NCI-H187 (cell line): ENCODE data around the gene NPIPB4.
"Not testable (repeated sequence)": the region's sequence is repeated elsewhere in the genome, so short reads cannot be mapped to it uniquely, and the experiment has no call there.

ENCODE experiments used
- DNase-seq, 2 experiments: peaks; one replicate each; lab custom pipeline; 2025; lab: John Stamatoyannopoulos, UW

NPIPB4 gene

DNA sequence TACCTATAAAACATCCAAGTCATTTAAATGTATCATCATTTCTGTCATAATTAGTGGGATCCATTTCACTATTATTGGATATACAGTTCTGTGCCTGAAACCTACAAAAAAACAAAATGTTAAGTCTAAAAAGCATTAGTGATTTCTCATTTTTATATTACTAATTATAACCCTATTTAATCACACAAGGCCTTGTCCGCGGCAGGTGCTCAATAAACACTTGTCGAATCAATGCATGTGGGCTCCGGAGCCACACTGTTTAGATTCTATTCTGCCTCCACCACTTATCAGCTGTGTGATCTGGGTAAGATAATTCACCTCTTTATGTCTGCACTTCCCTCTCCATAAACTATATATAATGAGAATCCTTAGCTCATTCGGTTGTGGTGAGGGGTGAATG lies at the start of gene NPIPB4:
TSS of gene NPIPB4 (minus strand) at position 101 of the 400 bp plus-strand sequence. CDS start 378 bp downstream, outside the sequence.
- DNase-seq = not testable (repeated sequence)

DNA sequence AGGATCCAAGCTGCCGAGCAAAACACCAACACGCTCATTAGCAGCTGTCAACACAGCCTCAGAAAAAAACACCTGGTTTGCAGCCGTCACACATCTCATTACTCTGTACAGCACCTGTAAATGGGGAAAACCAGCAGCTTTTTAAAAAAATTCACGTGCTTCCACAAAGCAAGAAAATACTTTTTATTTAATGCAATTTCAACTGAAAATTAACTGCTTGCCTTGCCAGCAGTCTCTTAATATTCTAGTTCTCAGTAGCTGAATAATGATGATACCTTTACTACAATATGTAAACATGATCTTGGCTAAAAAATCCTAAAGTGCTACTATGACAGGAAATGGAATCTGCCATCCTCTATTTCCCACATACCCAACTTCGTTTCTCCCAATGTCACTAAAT lies 41.4 kb upstream of the NPIPB4 start:
- DNase-seq = not testable (repeated sequence)

DNA sequence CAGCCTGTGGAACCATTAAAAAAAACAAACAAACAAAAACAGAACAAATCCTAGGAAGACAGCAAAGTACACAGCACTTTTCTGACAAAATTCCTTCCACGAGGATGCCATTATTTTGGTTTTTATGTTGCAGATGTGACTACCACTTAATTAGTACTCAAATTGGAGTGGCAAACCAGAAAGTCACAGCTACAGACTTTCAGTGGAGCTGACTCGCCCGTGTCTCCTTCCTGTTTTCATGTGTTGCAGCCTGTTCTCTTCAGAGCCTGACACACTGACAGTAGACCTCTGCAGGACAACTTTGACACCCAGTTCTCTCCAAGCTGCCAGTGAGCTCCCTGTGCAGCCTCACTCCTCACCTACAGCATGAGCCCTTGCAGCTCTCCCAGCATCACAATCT lies 24.4 kb upstream of the NPIPB4 start:
- DNase-seq = not testable (repeated sequence)

DNA sequence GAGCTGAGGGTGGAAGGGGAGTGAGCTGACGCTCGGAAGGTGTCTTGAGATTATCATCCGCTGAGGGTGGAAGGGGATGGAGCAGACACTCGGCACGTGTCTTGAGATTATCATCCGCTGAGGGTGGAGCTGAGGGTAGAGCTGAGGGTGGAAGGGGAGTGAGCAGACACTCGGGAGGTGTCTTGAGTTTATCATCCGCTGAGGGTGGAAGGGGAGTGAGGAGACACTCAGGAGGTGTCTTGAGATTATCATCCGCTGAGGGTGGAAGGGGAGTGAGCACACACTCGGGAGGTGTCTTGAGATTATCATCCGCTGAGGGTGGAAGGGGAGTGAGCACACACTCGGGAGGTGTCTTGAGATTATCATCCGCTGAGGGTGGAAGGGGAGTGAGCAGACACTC lies 20.4 kb downstream of the NPIPB4 start:
- DNase-seq = not testable (repeated sequence)

DNA sequence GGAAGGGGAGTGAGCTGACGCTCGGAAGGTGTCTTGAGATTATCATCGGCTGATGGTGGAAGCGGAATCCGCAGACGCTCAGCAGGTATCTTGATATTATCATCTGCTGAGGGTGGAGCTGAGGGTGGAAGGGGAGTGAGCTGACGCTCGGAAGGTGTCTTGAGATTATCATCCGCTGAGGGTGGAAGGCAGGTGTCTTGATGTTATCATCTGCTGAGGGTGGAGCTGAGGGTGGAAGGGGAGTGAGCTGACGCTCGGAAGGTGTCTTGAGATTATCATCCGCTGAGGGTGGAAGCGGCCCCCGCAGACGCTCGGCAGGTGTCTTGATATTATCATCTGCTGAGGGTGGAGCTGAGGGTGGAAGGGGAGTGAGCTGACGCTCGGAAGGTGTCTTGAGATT lies 21.2 kb downstream of the NPIPB4 start:
- not testable (repeated sequence) for DNase-seq

DNA sequence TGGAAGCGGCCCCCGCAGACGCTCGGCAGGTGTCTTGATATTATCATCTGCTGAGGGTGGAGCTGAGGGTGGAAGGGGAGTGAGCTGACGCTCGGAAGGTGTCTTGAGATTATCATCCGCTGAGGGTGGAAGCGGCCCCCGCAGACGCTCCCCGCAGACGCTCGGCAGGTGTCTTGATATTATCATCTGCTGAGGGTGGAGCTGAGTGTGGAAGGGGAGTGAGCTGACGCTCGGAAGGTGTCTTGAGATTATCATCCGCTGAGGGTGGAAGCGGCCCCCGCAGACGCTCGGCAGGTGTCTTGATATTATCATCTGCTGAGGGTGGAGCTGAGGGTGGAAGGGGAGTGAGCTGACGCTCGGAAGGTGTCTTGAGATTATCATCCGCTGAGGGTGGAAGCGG lies 21.8 kb downstream of the NPIPB4 start:
- DNase-seq = not testable (repeated sequence)

DNA sequence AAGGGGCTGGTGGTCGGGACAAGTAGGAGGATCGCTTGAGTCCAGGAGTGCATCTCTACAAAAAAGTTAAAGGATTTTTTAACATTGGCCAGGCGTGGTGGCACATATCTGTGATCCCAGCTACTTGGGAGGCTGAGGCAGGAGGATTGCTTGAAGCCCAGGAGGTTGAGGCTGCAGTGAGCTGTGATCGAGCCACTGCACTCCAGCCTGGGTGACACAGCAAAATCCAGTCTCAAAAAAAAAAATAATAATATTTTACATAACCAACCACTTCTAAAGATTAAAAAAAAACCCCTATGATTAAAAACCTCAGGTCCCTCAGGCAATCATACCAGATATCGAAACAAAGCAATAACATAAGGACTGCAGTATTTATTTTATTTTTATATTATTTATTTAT lies 23.3 kb downstream of the NPIPB4 start:
- DNase-seq = not testable (repeated sequence)

DNA sequence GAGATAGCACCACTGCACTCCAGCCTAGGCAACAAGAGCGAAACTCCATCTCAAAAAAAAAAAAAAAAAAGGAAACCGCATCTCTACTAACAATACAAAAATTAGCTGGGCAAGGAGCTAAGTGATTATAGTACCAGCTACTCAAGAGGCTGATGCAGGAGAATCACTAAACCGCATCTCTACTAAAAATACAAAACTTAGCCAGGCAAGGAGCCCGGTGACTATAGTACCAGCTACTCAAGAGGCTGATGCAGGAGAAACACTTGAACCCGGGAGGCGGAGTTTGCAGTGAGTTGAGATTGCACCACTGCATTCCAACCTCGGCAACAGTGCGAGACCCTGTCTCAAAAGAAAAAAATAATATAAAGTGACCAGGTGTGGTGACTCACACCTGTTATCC lies 27.6 kb downstream of the NPIPB4 start:
- DNase-seq = not testable (repeated sequence)

DNA sequence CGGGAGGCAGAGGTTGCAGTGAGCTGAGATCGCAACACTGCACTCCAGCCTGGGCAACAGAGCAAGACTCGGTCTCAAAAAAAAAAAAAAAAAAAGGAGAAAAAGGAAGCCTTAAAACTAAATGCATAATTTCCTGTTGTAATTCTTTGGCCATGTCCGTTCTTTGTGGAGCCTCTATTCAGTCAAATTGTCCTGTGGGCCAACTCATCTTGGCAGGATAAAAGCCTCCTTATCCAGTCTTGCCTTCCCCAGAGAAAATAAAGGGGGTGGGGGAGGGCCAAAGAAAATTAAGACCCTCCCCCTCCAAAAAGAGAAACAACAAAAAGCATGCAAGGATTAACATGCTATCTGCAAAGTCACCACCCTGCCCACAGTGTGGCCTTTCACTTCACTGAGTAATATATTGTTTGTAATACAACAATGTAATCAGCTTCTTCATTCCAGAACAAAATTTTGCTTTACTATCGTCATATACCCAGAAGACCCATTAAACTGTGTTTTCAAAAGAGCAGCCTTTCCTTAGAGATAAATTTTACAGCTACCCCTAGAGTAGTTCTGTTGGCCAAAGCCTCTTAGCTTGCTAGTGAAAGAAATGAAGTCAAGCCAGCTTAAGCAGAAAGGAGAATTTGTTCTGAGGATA lies 31.4 kb downstream of the NPIPB4 start:
- DNase-seq = not testable (repeated sequence)

DNA sequence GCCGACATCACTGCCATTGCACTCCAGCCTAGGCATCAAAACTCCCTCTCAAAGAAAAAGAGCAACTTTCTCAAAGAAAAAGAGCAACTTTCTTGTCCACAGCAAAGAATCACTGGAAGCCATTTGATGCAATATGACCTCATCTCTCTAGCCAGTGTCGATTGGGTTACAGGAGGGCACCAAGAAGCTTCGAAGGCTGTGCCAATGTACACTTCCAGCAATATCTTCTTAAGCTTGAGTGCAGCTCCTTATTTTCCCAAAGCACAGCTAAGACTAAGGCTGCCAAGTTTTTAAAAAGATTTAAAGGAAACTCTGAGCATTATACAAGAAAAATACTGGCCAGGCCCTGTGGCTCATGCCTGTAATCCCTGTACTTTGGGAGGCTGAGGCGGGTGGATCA lies 32.0 kb downstream of the NPIPB4 start:
- DNase-seq = not testable (repeated sequence)

DNA sequence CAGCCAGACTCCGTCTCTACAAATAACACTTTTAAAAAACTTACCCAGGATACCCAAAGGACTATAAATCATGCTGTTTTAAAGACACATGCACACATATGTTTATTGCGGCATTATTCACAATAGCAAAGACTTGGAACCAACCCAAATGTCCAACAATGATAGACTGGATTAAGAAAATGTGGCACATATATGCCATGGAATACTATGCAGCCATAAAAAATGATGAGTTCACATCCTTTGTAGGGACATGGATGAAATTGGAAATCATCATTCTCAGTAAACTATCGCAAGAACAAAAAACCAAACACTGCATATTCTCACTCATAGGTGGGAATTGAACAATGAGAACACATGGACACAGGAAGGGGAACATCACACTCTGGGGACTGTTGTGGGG lies 34.3 kb downstream of the NPIPB4 start:
- DNase-seq = not testable (repeated sequence)

DNA sequence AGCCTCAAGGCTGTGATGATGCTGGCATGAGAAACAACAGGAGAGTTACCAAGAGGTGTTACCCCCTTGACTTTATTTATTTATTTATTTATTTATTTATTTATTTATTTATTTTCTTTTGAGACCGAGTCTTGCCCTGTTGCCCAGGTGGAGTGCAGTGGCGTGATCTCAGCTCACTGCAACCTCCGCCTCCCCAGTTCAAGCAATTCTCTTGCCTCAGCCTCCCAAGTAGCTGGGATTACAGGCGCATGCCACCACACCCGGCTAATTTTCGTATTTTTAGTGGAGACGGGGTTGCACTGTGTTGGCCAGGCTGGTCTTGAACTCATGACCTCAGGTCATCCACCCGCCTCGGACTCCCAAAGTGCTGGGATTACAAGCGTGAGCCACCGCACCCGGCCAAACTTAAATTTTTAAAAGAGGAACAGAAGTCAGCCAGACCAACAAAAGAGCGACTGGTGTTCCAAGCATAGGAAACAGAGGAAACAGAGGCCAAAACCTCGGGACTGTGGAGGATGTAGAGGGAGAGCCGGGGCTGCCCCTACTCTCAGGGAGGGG lies 36.6 kb downstream of the NPIPB4 start:
- not testable (repeated sequence) for DNase-seq

DNA sequence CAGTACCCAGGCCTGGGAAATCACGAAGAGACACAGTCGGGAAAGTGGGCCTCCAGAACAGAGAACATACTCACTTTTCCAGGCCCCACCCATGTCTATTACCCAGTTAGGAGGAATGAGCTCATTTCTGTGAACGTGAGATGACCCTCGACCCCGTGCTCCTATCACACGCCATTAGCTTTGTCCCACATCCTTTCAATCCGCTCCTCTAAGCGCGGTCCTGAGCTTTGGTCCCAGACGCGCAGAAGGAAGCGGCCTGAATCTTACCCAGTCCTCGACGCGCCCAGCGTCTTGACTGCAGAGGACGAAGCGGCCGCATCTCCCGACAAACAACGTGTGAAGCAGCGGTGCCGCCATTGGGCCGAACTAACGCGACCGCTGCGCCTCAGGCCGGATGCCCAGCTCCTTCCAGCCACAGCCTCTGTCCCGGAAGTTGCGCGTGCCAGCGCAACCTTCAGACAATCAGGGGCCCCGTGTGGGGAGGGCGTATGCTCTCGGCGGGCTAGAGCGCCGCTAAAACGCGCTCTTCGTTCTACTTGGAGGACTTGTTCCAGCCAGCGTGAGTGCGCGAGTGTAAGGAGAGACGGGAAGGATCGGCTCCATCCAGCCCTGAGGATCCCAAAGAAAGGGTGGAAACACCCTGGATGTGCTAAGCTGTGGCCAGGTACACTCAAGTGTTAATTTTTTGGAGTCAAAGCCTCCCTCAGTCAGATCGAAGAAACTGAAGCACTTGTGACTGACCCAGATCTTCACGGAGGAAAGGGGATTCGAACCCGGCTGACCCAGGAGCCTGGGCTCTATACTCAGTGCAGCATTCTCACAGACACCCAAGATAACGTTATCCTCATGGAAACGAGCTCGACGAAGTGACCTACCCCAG lies 37.3 kb downstream of the NPIPB4 start:
- peak in 1 of 2 experiments; percentile 3 for DNase-seq

DNA sequence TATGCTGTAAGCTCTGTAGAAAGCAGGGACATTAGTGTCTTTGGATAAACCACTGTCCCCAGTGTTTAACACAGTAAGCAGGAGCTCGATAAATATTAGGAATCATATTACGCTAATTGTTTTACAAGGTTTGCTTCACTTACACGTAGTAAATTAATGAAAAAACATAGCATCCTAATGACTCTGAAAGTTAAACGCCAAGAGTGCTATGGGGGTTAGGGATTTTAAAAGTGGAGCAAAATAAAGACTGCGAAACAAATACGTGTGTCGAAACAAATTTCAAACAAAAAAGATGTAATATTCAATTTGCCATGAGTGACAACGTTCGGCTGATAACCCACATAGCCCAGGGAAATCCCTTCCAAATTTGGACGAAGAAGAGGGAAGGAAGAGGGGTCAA lies 37.9 kb downstream of the NPIPB4 start:
- DNase-seq = not testable (repeated sequence)

DNA sequence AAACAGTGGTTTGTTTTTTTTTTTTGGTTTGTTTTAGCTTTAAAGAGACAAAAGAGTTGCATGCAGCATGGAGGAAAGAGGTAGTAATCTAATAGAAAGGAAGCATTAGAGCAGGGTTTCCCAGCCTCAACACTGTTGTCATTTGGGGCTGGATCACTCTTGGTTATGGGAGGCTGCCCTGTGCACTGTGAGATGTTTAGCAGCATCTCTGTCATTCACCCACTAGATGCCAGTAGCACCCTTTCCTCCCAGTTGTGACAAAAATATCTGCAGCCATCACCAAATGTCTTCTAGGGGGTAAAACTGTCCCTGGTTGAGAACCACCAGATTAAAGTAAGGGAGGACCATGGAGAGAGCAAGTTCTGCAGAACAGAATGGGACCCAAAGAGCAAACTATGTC lies 40.5 kb downstream of the NPIPB4 start:
- DNase-seq = not testable (repeated sequence)

DNA sequence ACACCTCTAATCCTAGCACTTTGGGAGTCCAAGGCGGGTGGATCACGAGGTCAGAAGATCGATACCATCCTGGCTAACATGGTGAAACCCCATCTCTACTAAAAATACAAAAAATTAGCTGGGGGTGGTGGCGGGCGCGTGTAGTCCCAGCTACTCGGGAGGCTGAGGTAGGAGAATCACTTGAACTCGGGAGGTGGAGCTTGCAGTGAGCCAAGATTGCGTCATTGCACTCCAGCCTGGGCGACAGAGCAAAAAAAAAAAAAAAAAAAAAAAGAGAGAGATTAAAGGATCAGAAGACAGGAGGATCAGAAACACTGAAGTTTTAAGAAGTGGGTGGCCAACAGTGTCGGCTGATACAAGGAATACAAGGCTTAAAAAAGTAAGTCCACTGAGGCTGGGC lies 41.9 kb downstream of the NPIPB4 start:
- DNase-seq = not testable (repeated sequence)

DNA sequence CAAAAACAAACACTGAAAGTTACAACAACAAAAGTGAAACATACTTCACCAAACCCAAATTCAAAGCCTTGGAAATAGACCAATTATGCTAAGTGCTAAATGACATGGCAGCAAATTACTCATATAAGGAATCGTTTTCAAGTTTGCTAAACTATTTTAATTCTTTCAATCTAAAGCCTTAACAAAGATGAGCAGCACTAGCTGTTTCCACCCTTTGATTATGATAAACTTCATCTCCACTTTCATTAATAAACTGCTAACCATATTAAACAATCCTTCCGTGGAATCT lies 55.2 kb downstream of the NPIPB4 start:
- DNase-seq = not testable (repeated sequence)

DNA sequence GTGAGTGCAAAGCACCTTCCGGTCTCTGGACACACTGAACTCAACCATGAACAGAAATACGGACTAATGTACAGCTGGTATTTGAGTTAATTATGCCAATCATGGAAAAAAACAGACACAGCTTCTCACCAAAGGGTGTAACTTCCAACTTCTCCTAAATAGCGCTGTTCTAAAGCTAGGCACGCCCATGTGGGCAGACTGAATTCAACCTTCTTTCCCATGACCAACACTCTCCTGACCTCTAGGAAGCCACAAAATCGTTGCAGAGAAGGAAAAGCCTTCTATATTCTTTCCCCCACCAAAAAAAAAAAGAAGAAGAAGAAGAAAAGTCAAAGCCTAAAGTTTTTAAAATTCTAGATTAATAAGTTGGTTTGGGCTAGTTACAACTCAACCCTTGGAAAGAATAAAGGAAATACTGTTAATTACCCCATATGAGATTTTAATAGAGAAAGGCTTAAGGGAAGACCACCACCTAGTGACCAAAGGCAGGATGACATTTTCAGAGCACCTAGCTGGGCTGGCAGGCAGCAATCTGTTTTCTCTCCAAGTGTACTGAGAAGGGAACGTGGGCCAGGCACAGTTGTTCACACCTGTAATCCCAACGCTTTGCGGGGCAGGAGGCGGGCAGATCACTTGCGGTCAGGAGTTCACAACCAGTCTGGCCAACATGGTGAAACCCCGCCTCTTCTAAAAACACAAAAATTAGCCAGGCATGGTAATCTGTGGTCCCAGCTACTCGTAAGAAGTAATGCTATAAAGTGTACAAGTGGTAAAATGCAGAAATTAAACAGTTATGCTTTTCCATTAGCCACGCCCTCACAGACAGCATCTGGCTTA lies 55.8 kb downstream of the NPIPB4 start:
- not testable (repeated sequence) for DNase-seq

DNA sequence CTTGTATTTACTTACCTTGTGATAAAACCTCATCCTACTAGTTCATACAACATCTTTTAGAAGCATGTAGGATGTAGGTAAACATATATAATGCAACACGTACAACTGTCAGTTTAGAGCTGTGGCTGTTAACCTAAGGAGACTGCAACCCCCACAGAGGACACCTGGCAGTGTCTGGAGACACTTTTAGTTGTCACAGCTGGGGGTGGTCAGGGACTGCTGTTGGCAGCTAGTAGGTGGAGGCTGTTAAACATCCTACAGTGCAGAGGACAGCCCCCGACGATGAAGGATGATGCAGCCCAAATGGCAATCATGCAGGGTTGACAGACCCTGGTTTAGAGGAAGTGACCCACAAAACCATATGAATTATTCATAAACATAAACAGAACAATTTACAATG lies 59.0 kb downstream of the NPIPB4 start:
- not testable (repeated sequence) for DNase-seq

DNA sequence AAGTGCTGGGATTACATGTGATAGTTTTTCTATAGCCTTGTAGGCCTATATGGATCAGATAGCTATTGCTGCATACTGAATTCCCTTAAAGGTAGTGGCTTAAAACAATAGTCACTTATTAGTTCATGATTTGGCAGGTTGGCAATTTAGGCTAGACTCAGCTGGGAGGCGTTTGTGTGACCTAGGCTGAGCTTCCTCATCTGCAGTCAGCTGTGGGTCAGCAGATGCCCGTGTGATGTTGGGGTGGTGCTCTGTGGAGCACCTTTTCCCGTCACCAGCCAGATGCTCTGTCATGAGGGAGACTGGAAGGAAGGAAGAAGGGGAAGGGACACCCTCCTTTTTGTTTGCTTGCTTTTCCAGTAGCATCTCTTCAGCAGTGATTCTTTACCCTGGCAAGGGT lies 64.2 kb downstream of the NPIPB4 start:
- DNase-seq = not testable (repeated sequence)

DNA sequence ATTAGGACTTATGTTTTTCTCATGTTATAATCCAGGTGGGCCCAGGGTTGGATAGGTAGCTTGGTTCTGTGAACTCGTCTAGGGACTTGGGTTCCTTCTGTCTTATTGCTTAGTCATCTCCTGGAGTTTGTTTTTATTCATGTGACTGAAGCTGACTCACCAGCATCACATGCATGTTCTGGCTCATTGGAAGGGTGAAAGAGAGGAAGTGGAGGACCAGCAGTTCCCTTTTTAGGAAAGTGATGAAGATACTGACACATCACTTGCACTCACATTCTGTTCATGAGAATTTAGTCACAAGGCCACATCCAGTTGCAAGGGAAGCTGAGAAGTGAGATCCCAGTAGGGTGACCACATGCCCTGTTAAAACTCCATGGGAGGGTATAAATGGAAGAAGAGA lies 67.0 kb downstream of the NPIPB4 start:
- DNase-seq = not testable (repeated sequence)
